Astrocyte of the cerebellum (primary cell): Measurements from ENCODE around the gene CCDC12.

ENCODE experiments used
- DNase-seq: peaks from one replicate; pipeline ENCODE4 v3.0.0-alpha.2; 2011; ENCODE audit warnings: low read depth
- H3K4me3 ChIP-seq: 2 replicates; pipeline ENCODE4 v1.5.1; 2011; ENCODE audit warnings: mild to moderate bottlenecking, low read depth, low read length, moderate library complexity
- in situ Hi-C: cut with HindIII; loops from 2 replicates; pipeline ENCODE4 v1.10.0; 2017; ENCODE audit warnings: low sequenced_read_pairs
- TF ChIP-seq, protein P1 (sequence below): IDR thresholded peaks from 2 replicates; pipeline ENCODE4 v1.5.1; 2012; ENCODE audit warnings: low read length, low read depth, moderate library complexity, mild to moderate bottlenecking; ENCODE audit errors: missing control alignments

The CCDC12 gene

DNA sequence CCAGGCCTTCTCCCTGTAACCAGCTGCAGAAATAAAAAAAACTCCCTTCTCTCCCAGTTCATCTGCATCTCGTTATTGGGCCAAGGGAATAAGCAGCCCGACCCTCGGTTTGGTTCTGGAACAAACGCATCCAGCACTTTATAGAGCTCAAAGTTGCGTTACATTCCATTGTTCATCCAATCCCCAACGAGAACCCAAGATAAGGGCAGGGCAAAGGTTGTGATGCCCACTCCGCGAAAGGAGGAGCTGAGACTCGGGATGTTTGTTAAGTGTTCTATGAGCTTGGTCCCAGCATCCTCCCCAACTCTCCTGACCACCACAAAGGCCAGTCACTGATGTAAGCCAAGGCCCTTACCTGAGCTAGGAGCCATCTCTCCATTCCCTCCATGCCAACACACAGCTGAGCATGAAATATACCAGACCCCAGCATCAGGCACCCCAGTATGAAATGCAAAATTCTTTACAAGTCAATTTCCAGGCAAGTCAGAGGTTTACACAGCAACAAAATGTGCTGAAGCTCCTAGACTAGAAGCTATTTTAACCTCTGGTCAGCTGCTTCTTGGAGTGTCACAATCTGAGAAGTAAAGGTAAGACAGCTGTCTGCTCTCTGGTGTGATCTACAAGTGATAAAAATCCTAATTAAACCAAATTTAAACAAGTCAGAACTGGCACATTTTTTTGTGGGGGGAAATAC, 17.9 kb downstream of the CCDC12 start:
- no peak for DNase-seq
- TF ChIP-seq, protein P1, sequence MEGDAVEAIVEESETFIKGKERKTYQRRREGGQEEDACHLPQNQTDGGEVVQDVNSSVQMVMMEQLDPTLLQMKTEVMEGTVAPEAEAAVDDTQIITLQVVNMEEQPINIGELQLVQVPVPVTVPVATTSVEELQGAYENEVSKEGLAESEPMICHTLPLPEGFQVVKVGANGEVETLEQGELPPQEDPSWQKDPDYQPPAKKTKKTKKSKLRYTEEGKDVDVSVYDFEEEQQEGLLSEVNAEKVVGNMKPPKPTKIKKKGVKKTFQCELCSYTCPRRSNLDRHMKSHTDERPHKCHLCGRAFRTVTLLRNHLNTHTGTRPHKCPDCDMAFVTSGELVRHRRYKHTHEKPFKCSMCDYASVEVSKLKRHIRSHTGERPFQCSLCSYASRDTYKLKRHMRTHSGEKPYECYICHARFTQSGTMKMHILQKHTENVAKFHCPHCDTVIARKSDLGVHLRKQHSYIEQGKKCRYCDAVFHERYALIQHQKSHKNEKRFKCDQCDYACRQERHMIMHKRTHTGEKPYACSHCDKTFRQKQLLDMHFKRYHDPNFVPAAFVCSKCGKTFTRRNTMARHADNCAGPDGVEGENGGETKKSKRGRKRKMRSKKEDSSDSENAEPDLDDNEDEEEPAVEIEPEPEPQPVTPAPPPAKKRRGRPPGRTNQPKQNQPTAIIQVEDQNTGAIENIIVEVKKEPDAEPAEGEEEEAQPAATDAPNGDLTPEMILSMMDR, result no peak
- H3K4me3 ChIP-seq, result no peak overlapping the region
- in situ Hi-C loops, result no loop called here

DNA sequence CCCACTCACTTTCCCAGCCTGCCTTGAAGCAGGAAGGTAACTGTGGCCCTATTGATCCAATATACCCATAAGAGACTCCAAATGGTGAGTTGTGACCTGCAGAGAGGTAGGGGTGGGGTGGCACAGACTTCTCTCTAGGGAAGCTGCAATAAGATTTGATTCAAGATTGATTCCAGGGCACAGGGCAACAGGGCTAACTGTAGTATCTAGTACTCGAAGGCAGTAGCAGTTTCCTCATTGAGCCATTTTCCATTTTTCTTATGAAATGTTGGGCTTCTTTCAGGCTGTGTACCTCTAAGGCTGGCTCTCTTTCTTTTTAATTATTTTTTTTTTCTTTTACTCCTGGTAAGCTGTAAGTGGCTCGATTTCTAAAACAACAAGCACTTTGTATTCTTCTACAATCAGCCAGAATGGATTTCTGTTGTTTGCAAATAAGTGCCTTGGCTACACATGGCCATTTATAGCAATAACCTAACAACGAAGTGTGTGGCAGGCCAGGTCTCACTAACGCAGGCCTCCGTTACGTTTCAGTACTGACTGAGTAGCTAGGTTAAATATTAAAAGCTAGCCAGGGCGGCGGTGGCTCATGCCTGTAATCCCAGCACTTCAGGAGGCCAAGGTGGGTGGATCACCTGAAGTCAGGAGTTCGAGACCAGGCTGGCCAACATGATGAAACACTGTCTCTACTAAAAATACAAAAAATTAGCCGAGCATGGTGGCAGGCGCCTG, 19.3 kb downstream of the CCDC12 start:
- TF ChIP-seq, protein P1, result no peak
- no peak overlapping the region for H3K4me3 ChIP-seq
- in situ Hi-C loops, result no loop called here
- no peak for DNase-seq

DNA sequence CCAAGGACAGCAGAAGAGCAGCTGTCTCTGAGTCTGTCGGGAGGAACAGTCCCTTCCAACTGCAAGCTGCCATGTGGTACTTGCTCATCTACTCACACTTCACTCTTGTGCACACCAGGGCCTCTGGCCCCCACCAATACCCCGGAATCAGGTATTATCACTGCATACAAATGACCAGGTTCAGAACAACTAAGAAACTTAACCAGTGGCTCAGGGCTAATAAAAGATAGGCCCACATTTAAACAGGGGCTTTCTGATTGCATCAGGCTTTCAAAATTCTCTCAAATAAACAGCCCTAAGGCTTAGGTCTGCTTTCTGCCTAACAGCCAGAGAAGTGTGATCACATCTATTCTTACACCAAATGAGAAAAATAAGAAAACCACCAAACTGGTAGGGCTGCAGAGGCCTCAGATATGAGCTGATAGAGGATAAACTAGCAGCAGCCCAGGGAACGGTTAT, 20.7 kb downstream of the CCDC12 start:
- H3K4me3 ChIP-seq, result no peak overlapping the region
- TF ChIP-seq, protein P1, result no peak
- in situ Hi-C loops, result no loop called here
- no peak for DNase-seq

DNA sequence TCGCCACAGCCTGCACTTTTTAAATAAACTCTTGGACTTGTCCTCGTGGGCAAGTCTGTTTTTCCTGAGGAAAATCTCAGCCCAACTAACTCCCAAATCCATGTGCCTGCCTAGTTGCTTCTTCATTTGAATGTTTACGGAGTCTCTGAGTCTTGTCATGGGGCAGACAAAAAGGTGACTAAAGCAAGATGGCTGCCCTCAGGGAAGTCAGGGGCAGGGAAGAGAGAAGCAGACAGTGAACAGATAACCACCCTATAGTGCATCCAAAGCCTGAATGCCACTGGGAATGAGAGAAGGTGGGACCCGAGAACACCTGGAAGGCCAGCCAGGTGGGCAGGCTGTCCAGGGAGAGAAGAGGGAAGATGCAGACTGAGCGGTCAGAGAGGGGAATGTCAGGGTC, 21.4 kb downstream of the CCDC12 start:
- TF ChIP-seq, protein P1, result no peak
- no peak for DNase-seq
- no peak overlapping the region for H3K4me3 ChIP-seq
- in situ Hi-C loops, result no loop called here

DNA sequence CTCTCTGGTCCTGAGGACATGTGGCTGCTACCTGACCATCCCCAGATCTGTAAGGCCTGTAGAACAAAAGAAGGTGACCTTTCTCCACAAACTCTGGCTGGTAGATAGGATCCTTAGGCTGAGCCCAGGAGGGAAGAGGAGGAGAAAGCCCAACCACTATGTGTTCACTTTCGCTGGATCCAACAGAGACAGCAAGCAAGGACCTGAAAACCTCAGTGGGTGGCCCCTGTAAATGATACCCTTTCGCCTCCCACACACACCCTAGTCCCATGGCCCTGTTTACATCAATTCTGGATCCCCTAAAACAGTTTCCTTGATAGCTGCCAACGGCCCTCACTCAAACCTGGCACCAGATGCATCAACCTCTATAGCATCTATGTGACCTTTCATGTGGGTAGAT, 22.4 kb downstream of the CCDC12 start:
- H3K4me3 ChIP-seq, result no peak overlapping the region
- in situ Hi-C loops, result no loop called here
- no peak for DNase-seq
- TF ChIP-seq, protein P1, result no peak

DNA sequence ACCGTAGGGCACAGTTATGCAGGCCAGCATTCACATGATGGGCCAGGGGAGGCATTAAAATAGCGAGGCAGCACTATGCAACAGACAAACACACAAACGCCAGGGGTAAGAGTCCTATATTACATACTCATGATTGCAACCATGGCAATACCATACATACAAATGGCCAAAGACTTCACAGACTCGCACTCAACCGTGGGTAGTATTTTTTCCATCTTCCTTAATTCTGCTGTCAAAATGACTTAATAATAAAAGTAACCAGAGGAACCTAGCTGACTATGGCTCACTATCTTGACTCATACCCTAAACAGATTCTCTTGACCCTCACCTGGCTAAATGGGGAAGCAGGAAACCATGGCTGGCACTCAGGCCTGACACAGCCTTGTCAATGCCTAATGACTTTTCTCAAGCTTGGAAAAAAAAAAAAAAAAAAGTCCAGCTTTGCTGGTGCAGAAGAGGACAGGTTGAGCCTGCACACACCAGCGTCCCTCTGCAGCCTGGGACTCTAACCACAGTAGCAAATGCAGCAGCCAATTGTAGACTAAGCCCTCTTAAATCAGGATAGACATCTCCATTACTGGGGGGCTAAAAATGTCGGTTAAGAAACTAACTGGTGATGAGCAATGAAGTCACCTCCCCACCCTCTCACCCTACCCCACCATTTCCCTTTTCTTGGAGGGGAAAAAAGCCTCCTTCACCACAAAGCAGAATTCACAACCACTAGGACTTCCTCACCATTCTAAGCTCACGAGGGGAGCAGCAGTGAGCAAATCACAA, 23.1 kb downstream of the CCDC12 start:
- DNase-seq, result no peak
- no peak overlapping the region for H3K4me3 ChIP-seq
- in situ Hi-C loops, result no loop called here
- TF ChIP-seq, protein P1, result no peak
